SK-N-SH (cell line): ENCODE data around the gene KCNK15. TPM values are rescaled to one million over a fixed set of nuclear protein-coding genes. Genes with fewer than 3 reads are reported as not detected.

Experiments
- CTCF ChIA-PET: fragments of 300-600, 350-600 bp; formaldehyde crosslinking; extraction: SDS; loops from one replicate; lab custom pipeline; 2021; lab: Yijun Ruan, JAX
- POLR2A ChIA-PET: fragments of 350-600 bp; sonication (Branson Sonifier 250); formaldehyde crosslinking; extraction: SDS; loops from one replicate; lab custom pipeline; 2020; ENCODE audit warnings: antibody characterized with exemption, inconsistent platforms; lab: Yijun Ruan, JAX
- DNase-seq: peaks from one replicate; pipeline ENCODE4 v3.0.0; 2012
- H2AFZ ChIP-seq: fragments of 200-600 bp; sonication (generic); 2 replicates; pipeline ENCODE4 v1.8.1; 2016; ENCODE audit warnings: antibody characterized with exemption, mild to moderate bottlenecking, low read depth
- H3F3A ChIP-seq: fragments of 200-600 bp; sonication (generic); replicated peaks from 2 replicates; pipeline ENCODE3; 2016; ENCODE audit warnings: antibody characterized with exemption, mild to moderate bottlenecking; ENCODE audit not compliant: insufficient read depth
- H3K27ac ChIP-seq, 2 experiments: fragments of 200-500 bp in 1 of 2; fragments of 200-600 bp in 1 of 2; sonication (Bioruptor generic) in 1 of 2; sonication (generic), shearing (Covaris generic) in 1 of 2; 2 replicates each; pipeline versions ENCODE4 v1.5.1 to v1.6.1; 2014 to 2016; ENCODE audit warnings: low read depth in 2 of 2, inconsistent platforms in 1 of 2, low read length in 1 of 2, mild to moderate bottlenecking in 1 of 2, mixed read lengths in 1 of 2
- H3K27me3 ChIP-seq: fragments of 200-600 bp; sonication (generic), shearing (Covaris generic); 2 replicates; pipeline ENCODE4 v1.6.1; 2016; ENCODE audit warnings: mixed run types; ENCODE audit not compliant: insufficient read depth
- H3K36me3 ChIP-seq, 2 experiments: fragments of 200-500 bp in 1 of 2; fragments of 200-600 bp in 1 of 2; sonication (Bioruptor generic) in 1 of 2; sonication (generic) in 1 of 2; replicated peaks in 1 of 2; 2 replicates each; pipeline versions ENCODE3 to v1.5.1; 2014 to 2016; ENCODE audit warnings: low read length in 1 of 2, mild to moderate bottlenecking in 1 of 2; ENCODE audit not compliant: insufficient read depth in 2 of 2, control insufficient read depth in 1 of 2
- H3K4me1 ChIP-seq, 2 experiments: fragments of 200-500 bp in 1 of 2; fragments of 200-600 bp in 1 of 2; sonication (Bioruptor generic) in 1 of 2; sonication (generic), shearing (Covaris generic) in 1 of 2; 2 replicates each; pipeline versions ENCODE4 v1.5.1 to v1.6.1; 2014 to 2016; ENCODE audit warnings: low read depth in 1 of 2, low read length in 1 of 2, mixed run types in 1 of 2; ENCODE audit not compliant: insufficient read depth in 2 of 2, control insufficient read depth in 1 of 2
- H3K4me2 ChIP-seq: fragments of 200-600 bp; sonication (generic), shearing (Covaris generic); 2 replicates; pipeline ENCODE4 v1.6.1; 2017; ENCODE audit warnings: mixed run types
- H3K4me3 ChIP-seq, 2 experiments: fragments of 200-500 bp in 1 of 2; fragments of 200-600 bp in 1 of 2; sonication (Bioruptor generic) in 1 of 2; sonication (generic), shearing (Covaris generic) in 1 of 2; 2 replicates each; pipeline versions ENCODE4 v1.5.1 to v1.8.1; 2014 to 2016; ENCODE audit warnings: low read depth in 2 of 2, inconsistent platforms in 1 of 2, low read length in 1 of 2, mild to moderate bottlenecking in 1 of 2, mixed read lengths in 1 of 2, moderate library complexity in 1 of 2
- H3K79me2 ChIP-seq: fragments of 200-600 bp; sonication (generic); 2 replicates; pipeline ENCODE4 v1.8.1; 2017; ENCODE audit warnings: mild to moderate bottlenecking; ENCODE audit not compliant: insufficient read depth
- H3K9ac ChIP-seq: fragments of 200-600 bp; sonication (generic); 2 replicates; pipeline ENCODE4 v1.6.1; 2017; ENCODE audit warnings: mixed run types
- H3K9me2 ChIP-seq: fragments of 200-600 bp; sonication (generic); 2 replicates; pipeline ENCODE4 v1.6.1; 2017; ENCODE audit warnings: mixed run types
- H3K9me3 ChIP-seq: fragments of 200-600 bp; sonication (generic); 2 replicates; pipeline ENCODE4 v1.6.1; 2017; ENCODE audit warnings: mixed run types, mild to moderate bottlenecking, moderate library complexity
- H4K20me1 ChIP-seq: fragments of 200-600 bp; sonication (generic); 2 replicates; pipeline ENCODE4 v1.6.1; 2017; ENCODE audit warnings: mild to moderate bottlenecking, mixed run types; ENCODE audit not compliant: insufficient read depth
- CHD2 ChIP-seq: fragments of 150-350 bp; IDR thresholded peaks from 2 replicates; pipeline ENCODE4 v1.6.1; 2018; ENCODE audit warnings: low read length; ENCODE audit not compliant: partially characterized antibody
- ELF1 ChIP-seq: IDR thresholded peaks from 2 replicates; pipeline ENCODE4 v1.4.0; 2012
- EP300 ChIP-seq, 2 experiments: IDR thresholded peaks; 2 replicates each; pipeline versions ENCODE4 v1.4.0 to v1.6.1; 2012; ENCODE audit warnings: borderline replicate concordance in 1 of 2, low read depth in 1 of 2, low read length in 1 of 2
- EZH2phosphoT487 ChIP-seq: fragments of 200-600 bp; sonication (generic); IDR thresholded peaks from 2 replicates; pipeline ENCODE4 v1.6.1; 2017; ENCODE audit warnings: low read depth, mixed run types, mild to moderate bottlenecking, antibody characterized with exemption, moderate library complexity, borderline replicate concordance
- FOXJ3 ChIP-seq: sonication (generic); formaldehyde crosslinking; IDR thresholded peaks from 2 replicates; pipeline ENCODE4 v1.5.1; 2020; ENCODE audit warnings: mild to moderate bottlenecking, missing genetic modification reagents
- FOXM1 ChIP-seq: IDR thresholded peaks from 2 replicates; pipeline ENCODE4 v1.4.0; 2012; ENCODE audit warnings: low read depth, mild to moderate bottlenecking
- GATA2 ChIP-seq: sonication (generic); formaldehyde crosslinking; IDR thresholded peaks from 2 replicates; pipeline ENCODE4 v1.5.0; 2020; ENCODE audit warnings: mild to moderate bottlenecking, missing genetic modification reagents
- JUND ChIP-seq: IDR thresholded peaks from 2 replicates; pipeline ENCODE4 v1.4.0; 2012
- MXI1 ChIP-seq: IDR thresholded peaks from 2 replicates; pipeline ENCODE4 v1.6.1; 2012; ENCODE audit warnings: mild to moderate bottlenecking, low read depth, low read length, improper control_type of control experiment
- NFIC ChIP-seq: IDR thresholded peaks from 2 replicates; pipeline ENCODE4 v1.4.0; 2012; ENCODE audit warnings: borderline replicate concordance
- NRF1 ChIP-seq: IDR thresholded peaks from 2 replicates; pipeline ENCODE4 v1.6.1; 2012; ENCODE audit warnings: low read depth, mild to moderate bottlenecking, low read length
- RXRA ChIP-seq: IDR thresholded peaks from 2 replicates; pipeline ENCODE4 v1.4.0; 2012; ENCODE audit warnings: low read depth, mild to moderate bottlenecking, borderline replicate concordance
- SIN3A ChIP-seq: IDR thresholded peaks from 2 replicates; pipeline ENCODE4 v1.6.1; 2012; ENCODE audit warnings: low read depth, mild to moderate bottlenecking, low read length, moderate library complexity, borderline replicate concordance
- SMC3 ChIP-seq: IDR thresholded peaks from 2 replicates; pipeline ENCODE4 v1.6.1; 2012; ENCODE audit warnings: low read depth, low read length, improper control_type of control experiment
- TEAD4 ChIP-seq: IDR thresholded peaks from 2 replicates; pipeline ENCODE4 v1.4.0; 2012; ENCODE audit warnings: mild to moderate bottlenecking, borderline replicate concordance; ENCODE audit not compliant: insufficient read depth
- YY1 ChIP-seq: IDR thresholded peaks from 2 replicates; pipeline ENCODE4 v1.4.0; 2012; ENCODE audit warnings: low read depth, mild to moderate bottlenecking
- WGBS: methylation state at CpG from one replicate; pipeline ENCODE4 v1.1.6; 2017; ENCODE audit warnings: low lambda C conversion rate; 5-methylcytosine and 5-hydroxymethylcytosine counted together
- polyA plus RNA-seq, 3 experiments: library from polyadenylated mRNA; depleted of rRNA; stranded (reverse); fragments of >200 nt; gene quantifications; 2 replicates each; pipeline ENCODE4 v1.2.3, GENCODE V29; 2012
- TF ChIP-seq, protein P1 (sequence below): fragments of 200-600 bp; sonication (generic); IDR thresholded peaks from 2 replicates; pipeline ENCODE4 v1.6.1; 2017; ENCODE audit warnings: antibody characterized with exemption, mild to moderate bottlenecking, moderate library complexity
- TF ChIP-seq, protein P2 (sequence below): fragments of 150-350 bp; IDR thresholded peaks from 2 replicates; pipeline ENCODE4 v1.6.1; 2016; ENCODE audit warnings: mild to moderate bottlenecking, low read depth, low read length
- TF ChIP-seq, protein P3 (sequence below): IDR thresholded peaks from 2 replicates; pipeline ENCODE4; 2012
- TF ChIP-seq, protein P4 (sequence below): fragments of 150-350 bp; IDR thresholded peaks from 2 replicates; pipeline ENCODE4 v1.6.1; 2017; ENCODE audit warnings: antibody characterized with exemption, low read length, low read depth, borderline replicate concordance

Gene KCNK15
- polyA plus RNA-seq, 1 of the 3 experiments (the other 2 are of a cell fraction), result 0.02 TPM

DNA sequence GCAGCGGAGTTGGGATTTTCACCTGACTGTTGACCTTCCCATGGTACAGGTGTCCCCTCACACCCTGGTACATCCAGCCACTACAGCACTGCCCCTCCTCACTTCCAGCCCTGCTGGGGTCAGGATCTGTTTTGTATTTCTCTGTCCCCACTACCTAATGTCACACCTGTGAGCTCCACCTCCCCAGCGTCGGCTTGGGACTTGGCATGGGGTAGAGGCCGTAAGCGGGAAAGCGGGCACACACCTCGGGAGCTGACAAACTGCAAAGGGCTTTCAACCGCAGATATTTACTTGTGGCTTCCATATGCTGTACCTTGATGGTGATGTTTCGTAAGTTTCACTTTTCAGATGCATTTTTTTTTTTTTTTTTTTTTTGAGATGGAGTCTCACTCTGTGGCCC, 35.9 kb upstream of the KCNK15 start (continued):
- TF ChIP-seq, protein P1, sequence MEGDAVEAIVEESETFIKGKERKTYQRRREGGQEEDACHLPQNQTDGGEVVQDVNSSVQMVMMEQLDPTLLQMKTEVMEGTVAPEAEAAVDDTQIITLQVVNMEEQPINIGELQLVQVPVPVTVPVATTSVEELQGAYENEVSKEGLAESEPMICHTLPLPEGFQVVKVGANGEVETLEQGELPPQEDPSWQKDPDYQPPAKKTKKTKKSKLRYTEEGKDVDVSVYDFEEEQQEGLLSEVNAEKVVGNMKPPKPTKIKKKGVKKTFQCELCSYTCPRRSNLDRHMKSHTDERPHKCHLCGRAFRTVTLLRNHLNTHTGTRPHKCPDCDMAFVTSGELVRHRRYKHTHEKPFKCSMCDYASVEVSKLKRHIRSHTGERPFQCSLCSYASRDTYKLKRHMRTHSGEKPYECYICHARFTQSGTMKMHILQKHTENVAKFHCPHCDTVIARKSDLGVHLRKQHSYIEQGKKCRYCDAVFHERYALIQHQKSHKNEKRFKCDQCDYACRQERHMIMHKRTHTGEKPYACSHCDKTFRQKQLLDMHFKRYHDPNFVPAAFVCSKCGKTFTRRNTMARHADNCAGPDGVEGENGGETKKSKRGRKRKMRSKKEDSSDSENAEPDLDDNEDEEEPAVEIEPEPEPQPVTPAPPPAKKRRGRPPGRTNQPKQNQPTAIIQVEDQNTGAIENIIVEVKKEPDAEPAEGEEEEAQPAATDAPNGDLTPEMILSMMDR, result no peak
- no peak for TF ChIP-seq YY1
- no peak for TF ChIP-seq RXRA
- no peak for TF ChIP-seq SIN3A
- TF ChIP-seq EZH2phosphoT487, result no peak
- no peak for TF ChIP-seq NRF1
- no peak for TF ChIP-seq GATA2 (CRISPR knock-in tag)

DNA sequence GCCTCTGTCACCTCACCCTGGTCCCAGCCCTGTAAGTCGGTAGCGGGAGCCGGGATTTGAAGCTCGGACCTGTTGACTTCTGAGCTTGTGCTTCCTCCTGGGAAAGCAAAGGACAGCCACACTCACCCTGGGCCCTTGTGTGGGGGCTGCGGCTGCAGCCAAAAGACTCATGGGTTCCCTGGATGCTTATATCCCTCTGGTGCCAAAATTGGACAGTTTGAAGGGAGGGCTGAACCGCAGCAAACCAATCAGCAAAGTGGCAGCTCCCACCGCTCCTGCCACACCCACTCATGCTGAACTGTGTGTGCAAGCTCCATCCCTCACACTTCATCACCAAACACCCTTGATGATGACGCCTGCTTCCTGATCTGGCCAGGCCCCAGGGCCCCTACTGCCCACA, 34.4 kb upstream of the KCNK15 start:
- TF ChIP-seq CHD2 (no peak), MXI1 (no peak), ELF1 (no peak), EZH2phosphoT487 (no peak), SMC3 (no peak), RXRA (no peak), JUND (no peak), FOXJ3 (CRISPR knock-in tag) (no peak), NFIC (no peak), GATA2 (CRISPR knock-in tag) (no peak), SIN3A (no peak), FOXM1 (no peak), TEAD4 (no peak), YY1 (no peak), EP300 (IDR thresholded peaks at IDR 0.05; ENCODE audit: borderline replicate concordance in 1 of 2, low read depth in 1 of 2, low read length in 1 of 2) (no peak)
- TF ChIP-seq, protein P1, result no peak
- TF ChIP-seq, protein P2, sequence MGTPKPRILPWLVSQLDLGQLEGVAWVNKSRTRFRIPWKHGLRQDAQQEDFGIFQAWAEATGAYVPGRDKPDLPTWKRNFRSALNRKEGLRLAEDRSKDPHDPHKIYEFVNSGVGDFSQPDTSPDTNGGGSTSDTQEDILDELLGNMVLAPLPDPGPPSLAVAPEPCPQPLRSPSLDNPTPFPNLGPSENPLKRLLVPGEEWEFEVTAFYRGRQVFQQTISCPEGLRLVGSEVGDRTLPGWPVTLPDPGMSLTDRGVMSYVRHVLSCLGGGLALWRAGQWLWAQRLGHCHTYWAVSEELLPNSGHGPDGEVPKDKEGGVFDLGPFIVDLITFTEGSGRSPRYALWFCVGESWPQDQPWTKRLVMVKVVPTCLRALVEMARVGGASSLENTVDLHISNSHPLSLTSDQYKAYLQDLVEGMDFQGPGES, result no peak
- TF ChIP-seq, protein P3, sequence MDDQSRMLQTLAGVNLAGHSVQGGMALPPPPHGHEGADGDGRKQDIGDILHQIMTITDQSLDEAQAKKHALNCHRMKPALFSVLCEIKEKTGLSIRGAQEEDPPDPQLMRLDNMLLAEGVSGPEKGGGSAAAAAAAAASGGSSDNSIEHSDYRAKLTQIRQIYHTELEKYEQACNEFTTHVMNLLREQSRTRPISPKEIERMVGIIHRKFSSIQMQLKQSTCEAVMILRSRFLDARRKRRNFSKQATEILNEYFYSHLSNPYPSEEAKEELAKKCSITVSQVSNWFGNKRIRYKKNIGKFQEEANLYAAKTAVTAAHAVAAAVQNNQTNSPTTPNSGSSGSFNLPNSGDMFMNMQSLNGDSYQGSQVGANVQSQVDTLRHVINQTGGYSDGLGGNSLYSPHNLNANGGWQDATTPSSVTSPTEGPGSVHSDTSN, result no peak
- TF ChIP-seq, protein P4, sequence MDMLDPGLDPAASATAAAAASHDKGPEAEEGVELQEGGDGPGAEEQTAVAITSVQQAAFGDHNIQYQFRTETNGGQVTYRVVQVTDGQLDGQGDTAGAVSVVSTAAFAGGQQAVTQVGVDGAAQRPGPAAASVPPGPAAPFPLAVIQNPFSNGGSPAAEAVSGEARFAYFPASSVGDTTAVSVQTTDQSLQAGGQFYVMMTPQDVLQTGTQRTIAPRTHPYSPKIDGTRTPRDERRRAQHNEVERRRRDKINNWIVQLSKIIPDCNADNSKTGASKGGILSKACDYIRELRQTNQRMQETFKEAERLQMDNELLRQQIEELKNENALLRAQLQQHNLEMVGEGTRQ, result no peak
- 95% methylated on average over 8 of the region's 8 CpGs for WGBS
- Histone ChIP-seq H2AFZ (no peak overlapping the region), H3K27me3 (no peaks in the 10 kb centered on the region), H3K4me2 (no peak overlapping the region), H4K20me1 (no peaks in the 10 kb centered on the region), H3K79me2 (no peaks in the 10 kb centered on the region), H3K9ac (no peak overlapping the region), H3K9me3 (no peaks in the 10 kb centered on the region), H3K9me2 (no peaks in the 10 kb centered on the region), H3K4me3 (no peak overlapping the region), H3K36me3 (no peaks in the 10 kb centered on the region), H3K27ac (no peak overlapping the region), H3K4me1 (peaks cover 0 to 9% of the 10 kb centered on the region in 2 experiments; a peak in 1 of 4 replicates), H3F3A (no peaks in the 10 kb centered on the region)
- ChIA-PET POLR2A (no interaction called here), CTCF (interaction anchor here (1.3 to 3.3 kb wide), 2 partner anchors 26 to 37 kb away, joined by 3 to 13 read pairs; no protein-coding TSS in a partner anchor)
- no peak for DNase-seq
